Measurements from ENCODE around the gene IFT20.
"Not testable (repeated sequence)": the region's sequence is repeated elsewhere in the genome, so short reads cannot be mapped to it uniquely, and the experiment has no call there.

IFT20 gene

GRCh38 chr17:28306954-28307401 lies 28.3 kb downstream of the IFT20 start:
- DNase-seq = no peak

- no peak for DNase-seq
These were observed 36.8 kb downstream of the IFT20 start for GRCh38 chr17:28298449-28298848.

DNA sequence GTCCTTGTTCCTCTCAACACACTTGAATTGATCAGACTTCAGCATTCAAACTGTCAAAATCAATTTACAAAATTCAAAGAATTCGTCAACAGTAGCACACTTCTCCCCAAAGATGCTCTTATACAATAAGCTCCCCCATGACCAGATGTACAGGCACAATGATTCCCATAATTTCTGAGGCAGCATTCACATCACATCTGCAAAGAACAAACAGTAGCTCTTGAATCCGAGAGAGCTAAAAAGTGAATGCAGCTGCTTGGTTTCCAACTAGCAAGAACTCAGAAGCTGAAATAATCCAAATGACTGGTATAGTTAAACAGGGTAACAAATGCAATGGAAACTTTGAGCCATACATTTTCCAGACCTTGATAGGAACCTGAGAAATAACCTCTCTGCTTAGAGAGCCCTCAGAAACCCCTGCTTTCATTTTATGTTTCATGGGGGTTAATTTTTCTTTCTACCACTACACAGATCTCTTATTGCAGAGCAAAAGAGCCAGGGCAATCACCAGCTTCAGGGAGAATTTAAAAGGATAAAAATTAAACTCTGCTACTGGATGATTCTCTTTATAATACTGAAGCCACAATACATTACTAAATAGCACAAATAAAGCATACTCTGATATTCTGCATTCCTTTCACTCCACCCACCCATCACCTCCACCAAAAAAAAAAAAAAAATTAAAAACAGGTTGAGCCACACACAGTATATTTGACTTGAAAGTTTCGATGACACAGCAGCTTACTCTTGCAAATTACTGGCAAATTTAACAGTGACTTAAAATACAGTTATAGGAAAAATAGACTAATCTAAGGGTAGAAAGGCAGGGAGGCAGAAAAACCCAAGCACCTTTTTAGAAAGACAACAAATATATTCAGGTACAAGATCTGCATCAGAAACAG lies 39.3 kb downstream of the IFT20 start:
- DNase-seq = no peak

GRCh38 chr17:28293994-28294393 lies 41.3 kb downstream of the IFT20 start:
- no peak for DNase-seq

- DNase-seq = not testable (repeated sequence)
These were observed 42.4 kb downstream of the IFT20 start for GRCh38 chr17:28292878-28293277.

GRCh38 chr17:28291780-28292330 lies 43.4 kb downstream of the IFT20 start:
- DNase-seq = no peak

- no peak for DNase-seq
These were observed 44.6 kb downstream of the IFT20 start for GRCh38 chr17:28290703-28291102.

DNA sequence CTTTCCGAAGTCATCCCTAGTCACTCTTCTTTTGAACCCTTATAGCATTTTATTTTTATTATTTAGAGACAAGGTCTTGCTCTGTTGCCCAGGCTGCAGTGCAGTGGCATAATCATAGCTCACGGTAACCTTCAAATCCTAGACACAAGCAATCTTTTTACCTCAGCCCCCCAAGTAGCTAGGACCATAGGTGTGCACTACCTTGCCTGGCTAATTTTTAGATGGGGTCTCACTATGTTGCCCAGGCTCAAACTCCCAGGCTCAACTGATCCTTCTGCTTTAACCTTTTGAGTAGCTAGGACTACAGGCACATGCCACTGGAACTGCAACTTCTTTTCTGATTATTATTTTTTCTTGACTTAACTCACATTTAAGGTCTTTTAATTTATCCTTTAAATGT lies 49.3 kb downstream of the IFT20 start:
- DNase-seq = no peak

DNA sequence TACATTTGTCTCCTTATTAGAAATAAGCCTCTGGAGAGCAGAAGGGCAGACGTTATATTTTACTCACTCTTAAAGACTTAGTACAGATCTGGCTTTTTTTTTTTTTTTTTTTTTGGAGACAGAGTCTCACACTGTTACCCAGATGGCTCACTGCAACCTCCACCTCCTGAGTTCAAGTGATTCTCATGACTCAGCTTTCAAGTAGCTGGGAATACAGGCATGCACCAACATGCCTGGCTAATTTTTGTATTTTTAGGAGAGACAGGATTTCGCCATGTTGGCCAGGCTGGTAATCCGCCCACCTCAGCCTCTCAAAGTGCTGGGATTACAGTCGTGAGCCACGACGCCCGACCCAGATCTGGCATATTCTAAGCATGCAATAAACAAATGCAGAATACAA lies 52.7 kb downstream of the IFT20 start:
- no peak for DNase-seq

DNA sequence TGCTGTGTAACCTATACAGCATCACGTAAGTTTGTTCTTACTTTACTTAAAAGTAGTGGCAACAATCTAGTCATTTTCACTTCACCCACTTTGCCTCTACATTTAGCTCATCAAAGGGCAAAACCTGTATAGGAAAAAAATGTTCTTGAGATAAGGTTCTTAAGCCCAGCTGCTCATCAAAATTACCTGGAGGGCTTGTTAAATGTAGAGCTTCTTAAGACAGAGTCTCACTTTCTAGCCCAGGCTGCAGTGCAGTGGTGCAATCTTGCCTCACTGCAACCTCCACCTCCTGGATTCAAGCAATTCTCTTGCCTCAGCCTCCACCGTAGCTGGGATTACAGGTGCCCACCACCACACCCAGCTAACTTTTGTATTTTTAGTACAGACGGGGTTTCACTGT lies 54.4 kb downstream of the IFT20 start:
- no peak for DNase-seq

GRCh38 chr17:28279411-28279810 lies 55.9 kb downstream of the IFT20 start:
- no peak for DNase-seq
